A172 (cell line): ENCODE data around the gene VAMP5. TPM values are rescaled to one million over a fixed set of nuclear protein-coding genes. Genes with fewer than 3 reads are reported as not detected.

Experiments
- DNase-seq: peaks from one replicate; pipeline ENCODE4 v3.0.0-alpha.2; 2015; ENCODE audit warnings: low spot score
- total RNA-seq: library from RNA; depleted of rRNA; stranded (reverse); fragments of >200 nt; shearing (Covaris generic); gene quantifications from 2 replicates; pipeline ENCODE4 v1.2.3, GENCODE V29; 2014; rRNA removed

VAMP5 gene
- total RNA-seq, 1 experiment from 2014 or later, result 36.2 TPM

DNA sequence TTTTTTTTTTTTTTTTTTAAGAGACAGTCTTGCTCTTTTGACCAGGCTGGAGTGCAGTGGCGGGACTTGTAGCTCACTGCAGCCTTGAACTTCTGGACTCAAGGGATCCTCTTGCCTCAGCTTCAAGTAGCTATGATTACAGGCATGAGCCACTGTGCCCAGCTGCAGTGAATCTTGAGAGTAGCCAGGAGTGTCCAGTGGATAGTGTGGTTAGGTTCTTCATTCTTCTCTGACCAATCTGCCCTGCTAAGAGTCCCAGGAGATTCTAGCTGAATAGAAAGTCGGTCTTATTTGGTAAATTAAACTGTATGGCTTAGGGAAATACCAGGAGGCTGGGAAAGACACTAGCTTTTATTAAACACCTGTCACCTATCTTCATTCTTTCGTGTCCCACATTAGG, 47.1 kb downstream of the VAMP5 start:
- DNase-seq, result no peak

- no peak for DNase-seq
Measured at GRCh38 chr2:85635011-85635410, 50.8 kb downstream of the VAMP5 start.

DNA sequence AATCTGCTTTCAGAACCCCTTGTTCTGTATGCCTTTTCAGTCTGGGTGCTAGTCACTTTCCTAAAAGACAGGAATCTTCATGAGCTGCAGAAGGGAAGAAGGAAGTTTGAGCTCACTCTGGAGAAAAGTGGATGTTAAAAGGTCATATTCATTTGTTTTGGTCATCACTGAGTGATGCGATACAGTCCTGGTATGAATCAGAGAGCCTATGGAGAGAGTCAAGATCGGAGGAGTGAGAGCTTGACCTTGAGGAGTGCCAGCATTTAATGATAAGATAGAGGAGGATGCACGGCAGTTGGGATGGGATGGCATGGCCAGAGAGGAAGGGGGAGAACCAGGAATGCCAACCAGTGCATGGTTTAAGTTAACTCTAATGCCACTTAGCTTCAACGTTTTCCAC, 51.4 kb downstream of the VAMP5 start:
- peak; percentile 16 for DNase-seq

DNA sequence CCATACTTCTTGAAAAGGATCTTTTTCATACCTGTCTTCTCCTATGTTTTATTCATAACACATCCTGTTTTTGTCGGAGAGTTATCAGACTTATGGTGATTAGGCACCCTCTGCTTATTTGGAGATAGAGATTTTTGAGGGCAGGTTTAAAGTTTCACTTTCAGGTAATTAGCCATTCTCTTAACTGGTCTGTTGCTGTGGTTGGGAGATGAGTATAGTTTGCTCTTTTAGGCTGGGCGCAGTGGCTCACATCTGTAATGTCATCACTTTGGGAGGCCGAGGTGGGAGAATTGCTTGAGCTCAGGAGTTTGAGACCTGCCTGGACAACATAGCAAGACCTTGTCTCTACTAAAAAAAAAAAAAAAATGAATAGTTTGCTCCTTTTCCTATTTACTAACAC, 58.5 kb downstream of the VAMP5 start:
- DNase-seq, result no peak

Other genes starting within 250 kb of the VAMP5 start
- 40.5 and 41.5 TPM in 2 replicates for gene RETSAT, start 229.9 kb upstream of the VAMP5 start, total RNA-seq
- 14.8 and 14.9 TPM in 2 replicates for gene ELMOD3, start 229.7 kb upstream of the VAMP5 start, total RNA-seq
- gene CAPG, start 174.1 kb upstream of the VAMP5 start, total RNA-seq, result 659 and 712 TPM in 2 replicates
- 0.22 and 1.0 TPM in 2 replicates for gene SH2D6, start 165.7 kb upstream of the VAMP5 start, total RNA-seq
- 94.6 and 95.2 TPM in 2 replicates for gene MAT2A, start 45.3 kb upstream of the VAMP5 start, total RNA-seq
- gene GGCX, start 22.9 kb upstream of the VAMP5 start, total RNA-seq, result 28.1 and 31.5 TPM in 2 replicates
- 1.3 and 1.5 TPM in 2 replicates for gene VAMP8, start 6.8 kb upstream of the VAMP5 start, total RNA-seq
- gene RNF181, start 11.3 kb downstream of the VAMP5 start, total RNA-seq, result 262 and 285 TPM in 2 replicates
- gene TMEM150A, start 18.3 kb downstream of the VAMP5 start, total RNA-seq, result 9.8 and 11.7 TPM in 2 replicates
- gene C2orf68, start 27.6 kb downstream of the VAMP5 start, total RNA-seq, result 26.7 and 27.2 TPM in 2 replicates
- 106 and 136 TPM in 2 replicates for gene USP39, start 31.8 kb downstream of the VAMP5 start, total RNA-seq
- gene SFTPB, start 83.8 kb downstream of the VAMP5 start, total RNA-seq, result not detected in 2 replicates
- gene GNLY, start 109.9 kb downstream of the VAMP5 start, total RNA-seq, result not detected in 2 replicates
- 1.7 and 3.2 TPM in 2 replicates for gene ATOH8, start 169.6 kb downstream of the VAMP5 start, total RNA-seq